Pancreas (tissue), 10 donors: ENCODE data around the gene AK8. TPM values are rescaled to one million over a fixed set of nuclear protein-coding genes. Genes with fewer than 3 reads are reported as not detected.

Source experiments
- ATAC-seq, 4 donors: fragments of 200-7000 bp; cut with Tn5 transposase; one replicate each; pipeline versions ENCODE4 v1.8.0 to v1.9.1; 2020; ENCODE audit warnings: mild to moderate bottlenecking in 4 of 4, moderate library complexity in 4 of 4
- DNase-seq, 6 donors: peaks; one replicate each; pipeline ENCODE4 v3.0.0-alpha.2; 2020
- FAIRE-seq: peaks from 2 replicates; lab custom pipeline; 2012; peaks lifted over from hg19 to GRCh38; lab: Jason Lieb, UNC
- H3K27ac ChIP-seq, 4 donors: fragments of 200-600 bp; sonication (generic); 1 replicate in 3 of 4; 2 replicates in 1 of 4; pipeline versions ENCODE4 v1.5.0 to v1.8.0; 2020
- H3K27me3 ChIP-seq, 4 donors: fragments of 200-600 bp; one replicate each; pipeline ENCODE4 v1.8.0; 2021
- H3K36me3 ChIP-seq, 3 donors: fragments of 200-600 bp; sonication (generic) in 1 of 3; one replicate each; pipeline versions ENCODE4 v1.5.0 to v1.8.0; 2020 to 2021
- H3K4me1 ChIP-seq, 3 donors: fragments of 200-600 bp; one replicate each; pipeline ENCODE4 v1.8.0; 2021
- H3K4me3 ChIP-seq, 4 donors: fragments of 200-600 bp; sonication (generic) in 2 of 4; one replicate each; pipeline versions ENCODE4 v1.5.0 to v1.8.0; 2020 to 2021
- H3K9me3 ChIP-seq, 4 donors: fragments of 200-600 bp; one replicate each; pipeline ENCODE4 v1.8.0; 2021
- WGBS, 2 donors: extraction: QIAGEN DNeasy Blood & Tissue Kit; methylation state at CpG; one replicate each; pipeline ENCODE4 v1.1.7; 2013; 5-methylcytosine and 5-hydroxymethylcytosine counted together
- intact Hi-C, 3 donors: fragments of 100-400 bp; cut with DNase I; formaldehyde crosslinking; loops; one replicate each; pipeline versions ENCODE4 v1.11.1 to v1.14.2; 2022
- polyA plus RNA-seq, 2 donors: library from polyadenylated mRNA; stranded (reverse); fragments of 200-250 nt; gene quantifications; one replicate each; pipeline ENCODE4 v1.2.3, GENCODE V29; 2013
- total RNA-seq, 6 donors: library from RNA; stranded (reverse); fragmentation: NEBNext Ultra II Directional in 4 of 6; extraction: Animal tissue kit (Norgen Biotek cat#: 25700) in 4 of 6; gene quantifications; one replicate each; pipeline versions ENCODE4 v1.2.1 to v1.2.4, GENCODE V29; 2021 to 2023
- TF ChIP-seq, protein P1 (sequence below), 4 donors: fragments of 200-600 bp; sonication (generic) in 3 of 4; IDR thresholded peaks; one replicate each; pipeline versions ENCODE4 v1.5.0 to v1.8.0; 2021; ENCODE audit warnings: antibody characterized with exemption in 4 of 4
- donor health status: healthy with polysubstance abuse.
- donor health status: DM: no; HTN: no; CAD: no; lungs with moderate emphysema.
- donor health status: DM: no; HTN: no; CAD: no.
- donor health status: control.
- donor health status: control.
- donor health status: Bipolar disorder and iron deficiency.
- donor health status: DM: yes; HTN: yes; CAD: no.
- donor health status: DM: no; HTN: no; CAD: no.
- donor health status: DM: no; HTN: no; CAD: no.
- donor health status: DM: yes; HTN: yes; CAD: no.

AK8 gene
- total and polyA plus RNA-seq, 8 donors: 0.19 to 1.0 (median 0.67) TPM

DNA sequence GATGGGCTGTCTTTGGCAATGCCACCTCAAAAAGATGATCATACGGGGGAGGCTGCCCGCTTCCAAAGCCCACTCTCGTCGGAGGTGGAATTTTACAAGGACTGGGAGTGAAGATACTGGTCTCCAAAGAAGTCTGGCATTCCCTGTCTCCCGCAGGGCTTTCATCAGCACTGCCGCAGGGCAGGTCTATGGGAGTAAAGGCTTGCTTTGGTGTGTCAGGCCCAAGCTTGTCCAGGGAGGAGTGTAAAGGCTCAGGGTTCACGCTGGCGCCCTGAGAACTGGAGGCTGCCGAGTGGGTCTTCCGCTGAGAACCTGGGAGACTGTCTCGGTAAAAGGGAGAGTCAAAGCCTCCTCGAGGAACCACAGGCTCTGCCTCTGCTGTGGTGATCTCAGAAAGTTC lies 27.6 kb upstream of the AK8 start:
- Histone ChIP-seq H3K9me3 (no peaks in the 10 kb centered on the region), H3K4me1 (no peaks in the 10 kb centered on the region), H3K4me3 (no peak overlapping the region), H3K36me3 (peaks cover 0 to 33% (median 15%) of the 10 kb centered on the region in 3 donors), H3K27me3 (no peaks in the 10 kb centered on the region), H3K27ac (no peak overlapping the region)
- TF ChIP-seq, protein P1, sequence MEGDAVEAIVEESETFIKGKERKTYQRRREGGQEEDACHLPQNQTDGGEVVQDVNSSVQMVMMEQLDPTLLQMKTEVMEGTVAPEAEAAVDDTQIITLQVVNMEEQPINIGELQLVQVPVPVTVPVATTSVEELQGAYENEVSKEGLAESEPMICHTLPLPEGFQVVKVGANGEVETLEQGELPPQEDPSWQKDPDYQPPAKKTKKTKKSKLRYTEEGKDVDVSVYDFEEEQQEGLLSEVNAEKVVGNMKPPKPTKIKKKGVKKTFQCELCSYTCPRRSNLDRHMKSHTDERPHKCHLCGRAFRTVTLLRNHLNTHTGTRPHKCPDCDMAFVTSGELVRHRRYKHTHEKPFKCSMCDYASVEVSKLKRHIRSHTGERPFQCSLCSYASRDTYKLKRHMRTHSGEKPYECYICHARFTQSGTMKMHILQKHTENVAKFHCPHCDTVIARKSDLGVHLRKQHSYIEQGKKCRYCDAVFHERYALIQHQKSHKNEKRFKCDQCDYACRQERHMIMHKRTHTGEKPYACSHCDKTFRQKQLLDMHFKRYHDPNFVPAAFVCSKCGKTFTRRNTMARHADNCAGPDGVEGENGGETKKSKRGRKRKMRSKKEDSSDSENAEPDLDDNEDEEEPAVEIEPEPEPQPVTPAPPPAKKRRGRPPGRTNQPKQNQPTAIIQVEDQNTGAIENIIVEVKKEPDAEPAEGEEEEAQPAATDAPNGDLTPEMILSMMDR (IDR thresholded peaks at IDR 0.05): no peak
- no peak for ATAC-seq
- intact Hi-C loops: no loop called here
- FAIRE-seq: no peak
- 94% methylated on average over 12 of the region's 12 CpGs for WGBS, 2 donors
- no peak for DNase-seq

DNA sequence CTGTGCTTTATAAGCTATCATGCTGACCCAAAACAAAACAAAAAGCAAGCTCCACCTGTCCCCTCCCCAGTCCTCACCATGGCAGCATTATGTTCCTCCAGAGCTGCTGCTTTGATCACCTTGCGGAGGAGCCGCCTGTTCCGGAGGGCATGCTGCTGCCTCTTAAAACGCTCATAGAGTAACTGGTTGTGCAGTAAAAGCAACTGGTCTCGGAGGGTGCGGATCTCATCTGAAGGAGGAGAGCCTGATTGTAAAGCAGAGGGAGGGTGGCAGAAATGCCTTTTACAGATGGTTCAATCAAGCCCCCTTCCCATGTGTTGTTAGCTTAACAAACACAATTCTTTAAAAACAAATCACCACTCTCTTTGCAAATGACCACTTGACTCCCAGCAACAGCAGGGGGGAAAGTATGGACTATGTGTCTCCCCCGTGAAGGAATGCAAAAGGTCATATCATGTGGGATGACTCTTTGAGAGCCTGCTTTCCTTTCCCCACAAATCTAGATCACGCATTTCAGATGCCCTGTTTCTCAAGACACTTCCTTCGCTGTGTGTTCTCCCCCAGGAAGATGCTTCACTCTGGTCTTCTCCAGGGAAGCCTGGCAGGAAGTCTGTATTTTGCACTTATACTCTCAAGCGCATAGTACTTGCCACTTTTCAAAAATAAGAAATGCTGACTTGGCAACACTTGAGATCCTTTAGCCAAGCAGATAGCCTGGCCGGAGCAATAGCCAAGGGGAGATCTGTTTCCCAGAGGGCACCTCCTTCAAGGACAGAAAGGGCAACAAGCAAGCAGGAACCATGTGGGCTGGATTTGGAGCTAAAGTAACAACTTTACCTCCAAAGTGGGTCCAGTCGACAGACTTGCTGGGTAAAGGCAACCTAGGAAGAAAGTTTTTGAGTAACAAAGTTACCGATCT lies 25.7 kb upstream of the AK8 start:
- TF ChIP-seq, protein P1 (IDR thresholded peaks at IDR 0.05): no peak
- Histone ChIP-seq H3K4me3 (no peak overlapping the region), H3K9me3 (no peaks in the 10 kb centered on the region), H3K36me3 (peaks cover 0 to 29% (median 17%) of the 10 kb centered on the region in 3 donors), H3K4me1 (no peaks in the 10 kb centered on the region), H3K27ac (no peak overlapping the region), H3K27me3 (no peaks in the 10 kb centered on the region)
- DNase-seq (no peak), ATAC-seq (no peak), FAIRE-seq (no peak)
- intact Hi-C loops: no loop called here
- 87 to 89% methylated on average over 13 of the region's 13 CpGs for WGBS, 2 donors

DNA sequence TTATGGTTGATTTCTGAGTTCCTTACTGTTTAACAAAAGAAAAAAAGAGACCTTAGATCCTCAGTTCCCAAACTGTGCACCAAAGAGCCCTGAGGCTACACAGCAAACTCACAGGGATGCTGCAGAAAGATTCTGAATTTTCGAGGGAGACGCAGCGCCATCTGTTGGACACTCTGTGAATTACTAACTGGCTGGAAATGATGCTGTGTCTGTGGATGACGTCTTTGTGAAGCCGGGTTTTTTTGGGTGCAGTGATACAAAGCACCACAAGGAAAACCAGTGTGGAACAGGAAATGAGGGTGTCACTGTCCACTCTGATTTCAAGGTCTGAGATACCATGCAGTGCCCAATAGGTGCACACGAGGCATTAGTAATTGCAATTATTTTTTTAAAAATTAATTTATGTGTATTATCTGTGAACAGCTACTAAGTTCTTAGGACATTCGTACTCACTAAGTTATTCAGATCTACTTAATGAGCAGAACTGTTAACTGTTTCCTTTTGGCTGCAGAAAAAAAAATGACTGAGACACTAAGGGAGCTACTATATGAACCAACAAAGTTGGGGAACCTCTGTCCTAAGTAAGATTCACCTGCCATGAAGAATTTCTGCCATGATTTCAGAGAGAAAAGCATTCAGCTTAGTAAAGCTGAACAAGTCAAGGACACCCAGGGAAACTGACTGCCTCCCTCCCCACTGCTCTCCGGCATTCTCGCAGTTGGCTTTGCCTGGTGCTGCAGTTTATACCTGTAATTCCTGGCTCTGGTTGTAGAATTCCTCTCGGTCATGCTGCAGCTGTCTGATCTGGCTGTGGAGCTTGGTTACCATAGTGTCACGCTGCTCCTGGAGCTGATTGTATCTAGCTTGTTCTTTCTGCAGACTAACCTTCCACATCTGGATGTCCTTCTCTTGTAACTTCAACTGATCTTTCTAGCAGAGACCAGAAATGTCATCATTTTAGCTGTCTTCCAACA lies 24.1 kb upstream of the AK8 start:
- ATAC-seq (peak; percentile 68 to 89 (median 86)), DNase-seq (peak in 4 of 6 donors; percentile 38 to 69 (median 56)), FAIRE-seq (peak; percentile 56)
- H3K4me1 ChIP-seq: no peaks in the 10 kb centered on the region
- WGBS, 2 donors: 45 to 48% methylated on average over 11 of the region's 11 CpGs
- H3K27me3 ChIP-seq: no peaks in the 10 kb centered on the region
- no peak overlapping the region for H3K27ac ChIP-seq
- H3K4me3 ChIP-seq: no peak overlapping the region
- no peaks in the 10 kb centered on the region for H3K9me3 ChIP-seq
- peaks cover 0 to 27% (median 24%) of the 10 kb centered on the region in 3 donors for H3K36me3 ChIP-seq
- intact Hi-C loops: no loop called here
- TF ChIP-seq, protein P1 (IDR thresholded peaks at IDR 0.05): peak; percentile 71 to 88 (median 85)

DNA sequence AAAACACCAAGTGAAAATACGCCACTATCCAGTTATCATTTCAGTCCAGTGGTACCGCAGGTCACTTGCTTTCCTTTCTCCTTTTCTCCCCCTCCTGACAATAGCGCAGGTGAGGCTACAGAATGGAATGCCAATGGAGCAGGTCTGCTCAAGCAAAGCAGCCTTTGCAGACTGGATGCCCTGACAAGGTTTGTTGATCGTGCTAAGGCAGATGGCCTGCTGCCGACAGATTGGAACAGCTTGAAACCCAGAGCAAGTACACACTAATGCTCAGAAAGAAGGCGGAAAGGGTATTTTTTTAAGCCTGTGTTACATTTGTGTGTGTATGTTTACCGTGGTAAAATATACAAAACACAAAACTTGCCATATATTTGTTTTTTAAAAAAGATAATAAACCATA lies 20.0 kb upstream of the AK8 start:
- no peak for DNase-seq
- intact Hi-C loops: no loop called here
- Histone ChIP-seq H3K27ac (no peak overlapping the region), H3K27me3 (no peaks in the 10 kb centered on the region), H3K4me3 (no peak overlapping the region), H3K36me3 (peaks cover 0 to 46% (median 18%) of the 10 kb centered on the region in 3 donors), H3K4me1 (no peaks in the 10 kb centered on the region), H3K9me3 (no peaks in the 10 kb centered on the region)
- no peak for ATAC-seq
- TF ChIP-seq, protein P1 (IDR thresholded peaks at IDR 0.05): no peak
- FAIRE-seq: no peak
- WGBS, 2 donors: 94 to 97% methylated on average over 7 of the region's 7 CpGs
